NCI-H2107 treated with DMSO at 0.1 percent for 48 hours (cell line): ENCODE data around the gene PTPRN2.
"Not testable (repeated sequence)": the region's sequence is repeated elsewhere in the genome, so short reads cannot be mapped to it uniquely, and the experiment has no call there.

Experiments used
- DNase-seq: peaks from one replicate; lab custom pipeline; 2025; ENCODE audit not compliant: unreplicated experiment; lab: John Stamatoyannopoulos, UW

The PTPRN2 gene

DNA sequence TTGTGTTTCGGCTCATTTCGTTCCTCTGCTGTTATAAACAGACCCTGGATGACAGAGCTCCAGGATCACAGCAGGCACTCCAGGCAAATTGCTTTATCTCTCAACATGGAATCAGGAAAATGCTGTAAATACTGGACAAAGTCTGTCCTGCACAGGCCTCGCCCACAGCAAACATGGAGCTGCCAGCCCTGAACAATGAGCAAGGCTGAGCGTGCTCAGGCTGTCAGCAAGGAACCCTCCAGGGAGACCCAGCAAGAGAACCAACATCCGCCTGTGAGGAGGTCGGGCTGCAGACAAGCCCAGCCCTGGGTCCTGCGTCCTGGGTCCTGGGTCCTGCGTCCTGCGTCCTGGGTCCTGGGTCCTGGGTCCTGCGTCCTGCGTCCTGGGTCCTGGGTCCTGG, 180.8 kb downstream of the PTPRN2 start:
- no peak for DNase-seq

DNA sequence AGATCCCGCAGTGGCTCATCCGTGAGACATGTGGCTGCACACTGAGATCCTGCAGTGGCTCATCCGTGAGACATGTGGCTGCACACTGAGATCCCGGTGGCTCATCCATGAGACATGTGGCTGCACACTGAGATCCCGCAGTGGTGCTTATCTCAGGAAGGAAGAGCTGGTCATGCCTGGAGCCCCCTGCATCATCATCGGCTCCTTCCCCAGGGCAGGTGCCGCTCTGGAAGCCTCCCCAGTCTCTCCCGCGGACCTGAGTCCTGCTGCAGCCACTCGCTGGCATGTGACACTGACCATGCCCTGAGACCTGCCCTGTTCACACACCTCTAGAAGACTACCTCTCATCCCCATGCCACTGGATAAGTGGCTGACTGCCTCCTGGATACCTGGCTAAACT, 181.3 kb downstream of the PTPRN2 start:
- DNase-seq: no peak

DNA sequence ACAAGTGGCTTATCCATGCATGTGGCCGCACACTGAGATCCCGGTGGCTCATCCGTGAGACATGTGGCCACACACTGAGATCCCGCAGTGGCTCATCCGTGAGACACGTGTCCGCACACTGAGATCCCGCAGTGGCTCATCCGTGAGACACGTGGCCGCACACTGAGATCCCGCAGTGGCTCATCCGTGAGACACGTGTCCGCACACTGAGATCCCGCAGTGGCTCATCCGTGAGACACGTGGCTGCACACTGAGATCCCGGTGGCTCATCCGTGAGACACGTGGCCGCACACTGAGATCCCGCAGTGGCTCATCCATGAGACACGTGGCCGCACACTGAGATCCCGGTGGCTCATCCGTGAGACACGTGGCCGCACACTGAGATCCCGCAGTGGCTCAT, 181.9 kb downstream of the PTPRN2 start:
- not testable (repeated sequence) for DNase-seq

DNA sequence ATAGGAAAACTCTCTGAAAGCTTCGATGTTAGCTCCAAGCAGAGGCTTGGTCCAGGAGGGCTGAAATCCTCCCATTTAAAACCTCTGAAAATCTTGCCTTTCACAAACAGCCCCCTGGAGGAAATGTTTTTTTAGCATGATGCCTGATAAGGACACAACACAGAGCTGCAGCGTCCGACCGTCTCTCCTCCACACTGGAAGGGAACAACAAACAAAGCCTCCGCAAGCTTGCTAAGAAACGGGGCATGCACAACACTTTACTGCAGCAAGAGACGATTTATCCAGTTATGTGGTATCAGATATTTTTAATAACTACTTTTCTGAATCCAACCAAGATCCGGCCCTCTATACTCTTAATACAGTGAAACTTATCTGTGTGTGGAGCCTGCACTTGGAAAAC, 182.3 kb downstream of the PTPRN2 start:
- no peak for DNase-seq

DNA sequence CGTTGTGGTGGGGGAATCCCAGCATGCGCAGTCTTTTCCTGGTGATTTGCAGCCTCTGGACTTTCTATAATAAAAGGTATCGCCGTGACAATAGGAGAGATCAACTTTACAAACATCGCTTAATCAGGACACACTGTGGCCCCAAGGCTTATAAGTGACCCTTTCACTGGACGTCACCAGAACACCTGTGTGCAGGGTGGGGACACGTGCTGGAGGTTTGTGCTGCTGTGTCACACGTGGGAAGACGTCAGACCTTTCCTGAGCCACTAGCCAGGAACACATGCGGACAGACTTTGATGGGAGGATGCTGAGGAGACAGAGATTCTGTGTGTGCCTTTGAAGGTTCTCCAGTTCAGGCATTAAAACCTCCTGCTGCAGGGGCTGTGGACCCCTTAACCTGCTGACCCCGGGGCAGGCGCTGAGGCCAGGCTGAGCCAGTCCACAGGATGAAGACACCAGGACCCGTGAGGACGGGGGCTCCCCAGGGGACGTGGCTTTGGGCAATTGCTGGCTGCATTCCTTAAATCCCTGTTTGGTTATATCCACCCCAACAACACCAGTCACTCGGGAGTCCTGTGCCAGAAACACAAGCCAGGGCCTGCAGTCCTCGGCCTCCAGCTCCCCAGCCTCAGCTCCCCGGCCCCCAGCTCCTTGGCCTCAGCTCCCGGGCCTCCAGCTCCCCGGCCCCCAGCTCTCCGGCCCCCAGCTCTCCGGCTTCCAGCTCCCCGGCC, 183.4 kb downstream of the PTPRN2 start:
- no peak for DNase-seq

DNA sequence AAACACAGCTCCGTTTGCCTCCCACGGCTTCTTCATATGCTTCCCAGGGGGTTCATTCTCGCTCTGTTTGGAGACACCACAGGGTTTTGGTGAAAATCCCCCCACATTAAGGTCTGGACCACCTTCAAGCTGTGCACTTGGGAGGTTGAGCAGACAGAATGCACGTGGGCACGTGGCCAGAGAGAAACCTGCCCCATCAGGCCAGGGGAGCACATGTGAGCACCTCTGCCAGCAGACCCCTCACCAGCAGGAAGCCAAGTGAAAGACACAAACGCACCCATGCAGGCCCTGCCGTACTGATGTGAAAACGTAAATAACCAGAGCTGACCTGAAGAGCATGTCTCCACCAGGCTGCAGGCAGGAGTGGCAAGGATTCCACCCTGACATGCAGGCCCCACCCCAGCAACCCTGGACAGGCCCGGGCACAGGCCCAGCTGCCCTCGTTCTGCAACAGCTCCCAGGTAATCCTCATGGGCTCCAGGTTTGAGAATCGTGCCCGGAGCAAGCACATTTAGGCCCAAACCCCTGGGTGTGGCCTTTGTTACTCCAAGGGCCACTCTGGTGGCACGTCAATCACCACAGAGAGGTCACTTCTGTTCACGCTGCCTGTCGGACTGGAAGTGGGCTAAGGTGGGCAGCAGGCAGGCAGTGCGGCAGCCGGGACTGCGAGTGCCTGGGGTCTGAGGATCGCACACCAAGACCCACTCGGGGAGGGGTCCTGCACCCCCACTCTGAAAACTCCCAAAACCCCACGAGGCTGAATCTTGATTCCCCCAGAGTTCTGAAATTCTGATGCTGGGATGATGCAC, 184.4 kb downstream of the PTPRN2 start:
- DNase-seq: no peak

DNA sequence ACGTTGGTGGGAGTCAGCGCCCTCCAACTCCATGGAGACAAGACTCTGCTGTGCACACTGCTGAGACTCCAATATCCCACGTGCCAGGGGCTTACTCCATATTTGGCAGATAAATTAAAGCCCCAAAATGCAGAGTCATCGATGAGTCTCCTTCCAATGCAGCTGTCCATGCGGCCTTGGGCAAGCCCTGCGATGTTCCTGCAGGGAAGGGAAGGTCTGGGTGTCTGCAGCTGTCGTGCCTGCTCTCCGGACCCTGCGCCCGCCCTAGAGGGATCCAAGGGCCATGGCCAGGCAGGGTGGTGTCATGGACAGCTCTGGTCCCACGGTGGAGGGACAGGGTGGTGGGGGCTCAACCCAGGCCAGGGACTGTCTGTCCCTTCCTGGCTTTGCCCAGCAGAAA, 185.2 kb downstream of the PTPRN2 start:
- no peak for DNase-seq

DNA sequence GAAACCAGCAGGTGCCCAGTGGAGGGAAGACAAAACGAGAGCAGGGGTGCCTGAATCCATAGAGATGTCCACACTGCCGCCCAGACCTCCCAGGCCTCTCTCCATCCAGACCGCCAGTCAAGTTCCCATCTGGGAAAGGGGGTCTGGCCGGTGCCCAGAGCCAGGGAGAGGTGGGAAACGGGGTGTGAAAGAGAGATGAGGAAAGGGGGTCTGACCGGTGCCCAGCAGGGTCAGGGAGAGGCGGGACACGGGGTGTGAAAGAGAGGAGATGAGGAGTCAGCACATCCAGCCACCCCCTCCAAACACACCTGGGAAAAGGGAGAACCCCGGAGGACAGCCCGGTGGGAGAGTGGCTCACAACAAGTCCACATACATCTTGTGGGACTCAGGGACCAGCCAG, 185.8 kb downstream of the PTPRN2 start:
- DNase-seq: no peak

DNA sequence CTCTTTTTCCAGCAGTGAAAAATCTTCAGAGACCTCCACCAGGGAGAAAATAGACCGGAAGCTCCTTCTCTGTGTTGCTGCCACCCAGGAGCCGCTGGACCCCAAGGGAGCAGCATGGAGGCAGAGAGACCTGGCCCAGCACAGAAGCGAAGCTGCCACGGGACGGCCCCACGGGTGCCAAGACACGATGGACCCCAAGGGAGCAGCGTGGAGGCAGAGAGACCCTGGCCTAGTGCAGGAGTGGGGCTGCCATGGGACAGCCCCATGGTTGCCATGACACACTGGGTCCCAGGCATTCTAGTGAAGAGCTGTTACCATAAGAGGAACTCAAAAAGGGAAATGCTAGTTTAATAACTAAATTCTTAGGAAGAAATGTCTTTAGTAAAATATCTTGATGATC, 186.3 kb downstream of the PTPRN2 start:
- DNase-seq: no peak

DNA sequence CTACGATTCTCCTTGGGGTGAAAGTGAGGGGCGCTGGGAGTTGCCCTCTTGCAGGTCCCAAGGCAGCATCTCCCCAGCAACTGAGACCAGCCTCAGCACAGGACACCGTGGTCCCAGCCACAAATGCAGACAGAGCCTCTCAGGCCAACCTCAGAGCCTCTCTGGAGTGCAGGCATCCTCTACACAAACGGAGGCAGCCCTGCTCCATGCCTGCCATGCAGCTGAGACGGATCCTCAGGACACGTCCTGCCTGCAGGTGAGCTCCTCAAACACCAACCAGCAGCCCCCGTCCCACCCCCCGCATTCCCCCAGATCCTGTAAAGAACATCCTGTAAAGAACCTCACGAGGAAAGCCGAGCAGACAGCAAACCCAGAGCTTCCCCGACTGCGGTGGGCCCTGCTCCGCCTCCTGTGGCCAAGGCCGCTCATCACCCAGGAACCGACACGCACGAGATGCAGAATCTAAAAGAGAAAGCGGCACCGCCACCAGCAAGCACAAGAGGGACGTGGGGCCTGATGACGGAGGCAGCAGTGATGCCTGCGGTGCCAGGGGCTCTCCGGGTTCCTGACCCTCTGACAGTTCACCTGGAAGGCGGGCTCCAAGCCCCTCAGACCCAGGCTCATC, 186.9 kb downstream of the PTPRN2 start:
- DNase-seq: no peak

DNA sequence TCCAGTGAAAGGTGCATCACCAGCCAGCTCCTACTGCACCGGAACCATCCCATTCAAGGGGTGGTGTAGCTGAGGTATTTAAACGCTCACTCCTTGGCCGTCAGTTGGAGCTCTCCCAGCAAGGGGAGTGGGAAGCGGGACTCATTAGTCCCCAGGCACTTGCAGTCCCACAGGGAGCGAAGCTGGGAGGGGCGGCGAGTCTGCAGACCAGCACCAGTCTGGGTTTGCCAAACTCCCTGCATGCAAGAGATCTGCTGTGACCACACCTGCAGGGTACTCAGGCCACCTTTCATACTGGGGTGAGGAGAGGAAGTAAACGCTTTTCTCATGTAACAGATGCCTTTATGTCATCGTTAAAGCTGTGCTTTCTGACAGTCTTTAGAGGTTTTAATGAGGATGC, 187.9 kb downstream of the PTPRN2 start:
- no peak for DNase-seq

DNA sequence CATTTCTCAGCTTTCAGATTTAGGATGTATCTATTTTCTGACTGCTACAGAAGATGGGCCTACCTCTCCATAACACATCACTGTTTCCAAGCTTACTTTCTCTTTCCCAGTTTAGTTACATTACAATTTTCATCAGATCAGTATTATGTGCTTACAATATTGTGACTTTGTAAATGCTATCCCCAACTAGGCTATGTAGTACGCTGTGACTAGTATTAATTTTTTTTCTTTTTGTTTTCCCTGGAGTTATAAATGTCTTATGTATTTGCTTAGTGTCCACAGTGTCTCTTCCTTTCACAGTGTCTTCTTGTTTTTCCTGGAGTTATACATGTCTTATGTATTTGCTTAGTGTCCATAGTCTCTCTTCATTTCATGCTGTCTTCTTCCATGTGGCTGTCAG, 188.9 kb downstream of the PTPRN2 start:
- no peak for DNase-seq

DNA sequence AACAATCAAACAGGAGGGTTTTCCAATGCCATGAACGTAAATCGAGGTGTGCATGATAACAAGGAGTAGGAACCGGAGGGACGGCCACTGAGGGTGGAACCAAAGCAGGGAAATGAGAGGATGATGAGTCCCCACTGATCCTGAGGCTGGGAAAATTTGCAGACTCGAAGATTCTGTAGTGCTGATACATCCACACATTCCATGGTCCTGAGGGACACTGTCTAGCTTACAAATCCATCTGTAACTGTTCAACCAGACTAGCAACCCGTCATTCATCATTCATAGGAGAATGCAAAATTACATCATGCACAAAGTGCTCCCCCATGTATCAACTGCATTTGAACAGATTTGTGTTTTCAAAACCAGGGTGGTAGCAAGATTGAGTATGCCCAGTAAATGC, 189.7 kb downstream of the PTPRN2 start:
- DNase-seq: no peak

DNA sequence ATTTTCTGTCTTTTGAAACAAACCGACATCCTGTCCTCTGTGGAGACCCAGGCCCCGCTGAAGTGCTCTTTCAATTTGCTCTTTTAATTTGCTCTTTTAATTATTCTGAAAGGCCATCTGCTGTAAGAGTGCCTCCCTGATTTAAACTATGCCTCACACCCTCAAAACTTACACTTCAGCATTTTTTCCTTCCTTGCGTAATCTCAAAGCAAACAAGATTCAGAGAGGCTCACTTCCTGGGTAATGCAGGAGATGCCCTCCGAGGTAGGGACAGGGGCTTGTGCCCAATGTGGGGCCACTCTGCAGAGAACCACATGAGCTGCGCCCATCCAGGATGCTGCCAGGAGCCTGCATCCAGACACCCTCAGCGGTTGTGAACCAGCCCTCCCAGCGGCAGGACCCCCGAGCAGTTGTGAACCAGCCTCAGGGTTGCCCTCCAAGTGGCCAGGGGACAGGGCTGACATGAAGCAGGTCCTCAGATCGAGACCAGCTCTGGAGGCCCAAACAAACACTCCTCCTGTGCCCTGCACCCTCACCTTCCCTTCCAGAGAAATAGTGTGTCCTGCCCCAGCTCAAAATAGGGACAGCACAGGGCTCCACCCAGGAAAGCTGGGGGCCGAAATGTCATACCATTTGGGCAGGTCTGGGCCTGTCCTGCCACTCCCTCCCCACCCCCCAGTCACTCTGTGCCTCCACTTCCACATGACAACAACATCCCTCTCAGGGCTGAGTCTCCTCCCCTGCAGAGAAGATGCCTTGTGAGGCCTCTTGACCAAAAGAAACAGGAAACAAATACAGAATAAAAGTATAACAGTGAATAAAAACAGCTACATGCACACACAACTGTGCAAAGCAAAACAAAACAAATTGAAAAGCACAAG, 190.4 kb downstream of the PTPRN2 start:
- no peak for DNase-seq

DNA sequence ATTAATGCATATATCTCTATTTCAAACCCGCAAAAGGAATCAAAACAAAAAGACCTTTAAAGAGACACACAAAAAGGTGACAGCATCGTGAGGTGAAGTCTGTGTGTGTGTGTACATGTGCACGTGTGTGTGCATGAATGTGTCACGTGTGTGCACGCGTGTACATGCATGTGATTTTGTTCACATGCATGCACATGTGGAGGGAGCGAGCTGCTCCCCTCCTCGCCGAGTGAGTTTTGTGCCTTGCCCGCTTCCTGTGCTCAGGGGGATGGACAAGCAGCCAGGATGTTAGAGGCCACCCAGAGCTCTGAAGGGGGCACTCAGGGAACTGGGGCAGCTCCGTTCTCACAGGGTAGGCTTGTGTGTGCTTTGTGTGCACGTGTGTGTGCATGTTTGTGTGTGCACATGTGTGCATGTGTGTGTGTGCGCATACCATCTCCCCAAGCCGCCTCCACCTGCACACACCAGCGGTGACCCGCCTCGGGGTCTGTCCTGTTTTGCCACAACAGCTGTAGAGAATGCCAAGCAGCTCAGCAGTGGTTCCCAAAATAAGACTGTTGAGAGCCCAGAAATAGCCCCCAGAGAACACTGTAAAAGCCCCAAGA, 191.2 kb downstream of the PTPRN2 start:
- DNase-seq: no peak

DNA sequence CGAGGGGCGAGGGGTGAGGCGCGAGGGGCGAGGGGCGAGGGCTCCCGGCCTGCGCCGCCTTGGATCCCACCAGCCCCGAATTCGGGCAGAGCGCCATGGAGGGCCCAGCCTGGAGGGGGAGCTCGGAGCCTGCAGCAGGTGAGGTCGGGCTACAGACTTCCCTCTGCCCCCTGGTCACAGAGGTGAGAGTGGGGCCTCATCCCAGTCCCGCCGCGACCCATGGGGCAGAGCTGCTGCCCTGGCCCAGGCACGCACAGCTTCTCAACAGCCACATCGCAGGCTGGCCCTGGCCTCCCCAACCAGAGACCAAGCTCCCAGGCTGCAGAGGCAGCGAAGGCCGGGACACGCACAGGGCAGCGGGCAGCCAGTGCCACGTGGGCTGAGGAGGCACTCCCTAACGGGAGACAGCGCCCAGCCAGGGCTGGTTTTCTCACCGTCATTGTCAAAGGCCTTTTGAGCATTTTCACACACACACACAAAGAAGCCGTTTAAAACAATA, 191.8 kb downstream of the PTPRN2 start:
- DNase-seq: no peak

DNA sequence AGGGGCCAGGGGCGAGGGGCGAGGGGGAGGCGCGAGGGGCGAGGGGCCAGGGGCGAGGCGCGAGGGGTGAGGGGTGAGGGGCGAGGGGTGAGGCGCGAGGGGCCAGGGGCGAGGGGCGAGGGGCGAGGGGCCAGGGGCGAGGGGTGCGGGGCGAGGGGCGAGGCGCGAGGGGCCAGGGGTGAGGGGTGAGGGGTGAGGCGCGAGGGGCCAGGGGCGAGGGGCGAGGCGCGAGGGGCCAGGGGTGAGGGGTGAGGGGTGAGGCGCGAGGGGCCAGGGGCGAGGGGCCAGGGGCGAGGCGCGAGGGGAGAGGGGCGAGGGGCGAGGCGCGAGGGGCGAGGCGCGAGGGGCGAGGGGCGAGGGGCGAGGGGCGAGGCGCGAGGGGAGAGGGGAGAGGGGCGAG, 192.3 kb downstream of the PTPRN2 start:
- DNase-seq: no peak

DNA sequence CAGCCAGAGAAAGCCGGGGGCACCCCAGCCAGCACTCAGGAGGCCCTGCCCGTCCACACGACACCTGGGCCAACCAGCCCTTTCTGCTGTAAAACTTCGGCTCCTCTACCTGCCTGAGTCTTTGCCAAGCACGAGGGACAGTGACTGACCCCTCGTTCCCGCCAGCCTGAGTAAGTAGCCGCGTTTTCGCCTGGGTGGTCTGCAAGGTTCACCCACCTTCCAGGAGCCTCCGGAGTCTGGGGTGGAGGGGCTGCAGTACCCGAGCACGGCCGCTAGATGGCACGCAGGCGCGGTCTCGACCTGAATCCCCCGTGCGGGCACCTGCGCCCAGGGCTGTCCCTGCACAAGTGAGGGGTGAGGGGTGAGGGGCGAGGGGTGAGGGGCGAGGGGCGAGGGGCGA, 192.7 kb downstream of the PTPRN2 start:
- no peak for DNase-seq

DNA sequence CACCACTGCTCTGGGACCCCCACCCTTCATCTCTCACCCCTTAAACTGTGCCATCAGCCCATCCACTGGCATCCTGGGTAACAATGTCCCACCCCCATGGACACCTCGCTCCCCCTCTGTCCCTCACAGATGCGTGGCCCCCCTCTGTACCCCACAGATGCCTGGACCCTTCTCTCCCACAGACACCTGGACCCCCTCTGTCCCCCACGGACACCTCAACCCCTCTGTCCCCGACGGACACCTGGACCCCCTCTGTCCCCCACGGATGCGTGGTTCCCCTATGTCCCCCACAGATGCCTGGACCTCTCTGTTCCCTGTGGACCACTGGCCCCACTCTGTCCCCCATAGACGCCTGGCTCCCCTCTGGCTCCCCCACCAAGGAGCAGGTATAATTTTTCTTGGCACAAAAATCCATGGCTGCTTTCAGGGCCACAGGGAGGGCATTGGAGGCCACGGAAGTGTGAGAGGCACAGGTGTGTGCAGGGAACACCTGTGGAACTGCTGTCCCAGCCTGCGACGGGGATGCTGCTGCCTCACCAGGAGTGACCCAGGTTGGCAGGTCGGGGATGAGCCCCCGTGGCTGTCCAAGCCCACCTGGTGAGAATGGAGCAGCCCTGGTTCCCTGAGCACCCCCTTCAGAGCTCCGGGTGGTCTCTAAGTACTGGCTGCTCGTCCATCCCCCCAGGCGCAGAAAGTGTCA, 193.5 kb downstream of the PTPRN2 start:
- DNase-seq: no peak

DNA sequence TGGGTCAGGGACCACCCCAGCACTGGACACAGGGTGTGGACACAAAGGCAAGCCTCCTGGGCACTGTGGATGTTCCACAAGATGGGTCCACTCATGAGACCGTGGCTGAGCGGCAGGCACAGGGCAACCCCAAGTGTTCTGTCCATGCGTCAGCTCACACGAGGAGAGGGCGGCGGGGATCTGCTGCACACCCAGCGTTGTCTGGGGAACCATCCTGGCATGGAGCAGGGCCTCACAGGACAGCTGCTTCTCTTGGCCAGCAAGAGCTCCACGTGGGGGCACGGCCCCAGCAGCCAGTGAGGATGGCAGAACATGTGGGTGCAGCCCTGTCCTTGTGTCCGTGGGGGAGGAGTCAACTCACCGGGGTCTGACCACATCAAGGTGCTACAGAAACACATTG, 195.4 kb downstream of the PTPRN2 start:
- no peak for DNase-seq
